Measurements from ENCODE around the gene RANBP3. TPM values are rescaled to one million over a fixed set of nuclear protein-coding genes. Genes with fewer than 3 reads are reported as not detected.

The RANBP3 gene
- total RNA-seq, 2 experiments from 2014 or later: 104 to 108 TPM

Other genes starting within 250 kb of the RANBP3 start
- 1 to 10 TPM; 3.8 to 4.4 TPM for gene PRR22, start 193.4 kb downstream of the RANBP3 start, total RNA-seq
- gene DUS3L, start 187.0 kb downstream of the RANBP3 start, total RNA-seq: 10 to 100 TPM; 61.0 to 62.1 TPM
- under 1 TPM; 0.36 to 0.45 TPM for gene NRTN, start 173.1 kb downstream of the RANBP3 start, total RNA-seq
- under 1 TPM; 0.75 to 0.91 TPM for gene FUT6, start 138.4 kb downstream of the RANBP3 start, total RNA-seq
- gene FUT3, start 126.7 kb downstream of the RANBP3 start, total RNA-seq: not detected
- under 1 TPM; 0.23 to 0.30 TPM for gene FUT5, start 107.6 kb downstream of the RANBP3 start, total RNA-seq
- 100 to 1,000 TPM; 187 to 193 TPM for gene NDUFA11, start 74.3 kb downstream of the RANBP3 start, total RNA-seq
- gene VMAC, start 73.3 kb downstream of the RANBP3 start, total RNA-seq: 10 to 100 TPM; 15.6 to 17.5 TPM
- 10 to 100 TPM; 25.0 to 28.8 TPM for gene CAPS, start 63.9 kb downstream of the RANBP3 start, total RNA-seq
- gene RFX2, start 132.4 kb upstream of the RANBP3 start, total RNA-seq: 10 to 100 TPM in 1 of 2 experiments, 1 to 10 TPM in 1; 9.9 to 12.2 TPM
- gene ACSBG2, start 157.5 kb upstream of the RANBP3 start, total RNA-seq: not detected

Measured in activated naive CD8-positive, alpha-beta T cell treated with anti-CD3 and anti-CD28 coated beads, Interleukin-2, amount 10 ng/mL, durations not matched to agents 7 days and 5 days (primary cell).